ENCODE data around the gene BRD4.

GRCh38 chr19:15253061-15253460 lies 79.3 kb downstream of the BRD4 start:
- TF ChIP-seq EZH2 (IDR thresholded peaks at IDR 0.05; ENCODE audit: low read depth, unreplicated experiment) (no peak), POLR2AphosphoS5 (IDR thresholded peaks at IDR 0.05; ENCODE audit: low read depth) (no peak), CTCF (conservative IDR thresholded peaks at IDR 0.05; ENCODE audit: low read depth in 2 of 2) (no peak), CREB1 (CRISPR knock-in tag; IDR thresholded peaks at IDR 0.05; ENCODE audit: low read depth) (no peak), EZH2phosphoT487 (IDR thresholded peaks at IDR 0.05; ENCODE audit: unreplicated experiment) (no peak), ZNF114 (CRISPR knock-in tag; IDR thresholded peaks at IDR 0.05) (no peak)
- TF ChIP-seq, protein P1, sequence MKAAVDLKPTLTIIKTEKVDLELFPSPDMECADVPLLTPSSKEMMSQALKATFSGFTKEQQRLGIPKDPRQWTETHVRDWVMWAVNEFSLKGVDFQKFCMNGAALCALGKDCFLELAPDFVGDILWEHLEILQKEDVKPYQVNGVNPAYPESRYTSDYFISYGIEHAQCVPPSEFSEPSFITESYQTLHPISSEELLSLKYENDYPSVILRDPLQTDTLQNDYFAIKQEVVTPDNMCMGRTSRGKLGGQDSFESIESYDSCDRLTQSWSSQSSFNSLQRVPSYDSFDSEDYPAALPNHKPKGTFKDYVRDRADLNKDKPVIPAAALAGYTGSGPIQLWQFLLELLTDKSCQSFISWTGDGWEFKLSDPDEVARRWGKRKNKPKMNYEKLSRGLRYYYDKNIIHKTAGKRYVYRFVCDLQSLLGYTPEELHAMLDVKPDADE (IDR thresholded peaks at IDR 0.05), result no peak
